Activated gamma-delta T cell (primary cell): ENCODE measurements around the gene CRNKL1.

Source experiments
- DNase-seq: peaks from one replicate; lab custom pipeline; 2025; lab: John Stamatoyannopoulos, UW

CRNKL1 gene

GRCh38 chr20:20063941-20064702 lies 11.9 kb upstream of the CRNKL1 start:
- no peak for DNase-seq

GRCh38 chr20:20060234-20060998 lies 8.2 kb upstream of the CRNKL1 start:
- no peak for DNase-seq

- no peak for DNase-seq
These were observed 546 bp downstream of the CRNKL1 start for GRCh38 chr20:20051767-20052073.

- DNase-seq: no peak
These were observed 12.4 kb downstream of the CRNKL1 start for GRCh38 chr20:20039752-20040387.

GRCh38 chr20:20038586-20038985 lies 13.7 kb downstream of the CRNKL1 start:
- no peak for DNase-seq

GRCh38 chr20:20037960-20038359 lies 14.3 kb downstream of the CRNKL1 start:
- no peak for DNase-seq

- no peak for DNase-seq
These were observed 15.5 kb downstream of the CRNKL1 start for GRCh38 chr20:20036756-20037155.

- DNase-seq: no peak
These were observed 17.8 kb downstream of the CRNKL1 start for GRCh38 chr20:20034486-20034885.

GRCh38 chr20:20031790-20032189 lies 20.5 kb downstream of the CRNKL1 start:
- no peak for DNase-seq

GRCh38 chr20:20027284-20027683 lies 25.0 kb downstream of the CRNKL1 start:
- DNase-seq: no peak

GRCh38 chr20:20024942-20025341 lies 27.3 kb downstream of the CRNKL1 start:
- no peak for DNase-seq

- no peak for DNase-seq
These were observed 28.9 kb downstream of the CRNKL1 start for GRCh38 chr20:20023395-20023794.

- DNase-seq: no peak
These were observed 29.8 kb downstream of the CRNKL1 start for GRCh38 chr20:20022498-20022897.

- DNase-seq: no peak
These were observed 30.4 kb downstream of the CRNKL1 start for GRCh38 chr20:20021835-20022234.

GRCh38 chr20:20020908-20021307 lies 31.4 kb downstream of the CRNKL1 start:
- DNase-seq: no peak

GRCh38 chr20:20019123-20019522 lies 33.1 kb downstream of the CRNKL1 start:
- DNase-seq: no peak

- DNase-seq: no peak
These were observed 33.9 kb downstream of the CRNKL1 start for GRCh38 chr20:20018366-20018765.

GRCh38 chr20:20017844-20018185 lies 34.5 kb downstream of the CRNKL1 start:
- no peak for DNase-seq

GRCh38 chr20:20017001-20017843 lies 35.0 kb downstream of the CRNKL1 start, which contains the start of gene NAA20:
TSS of gene NAA20 (plus strand) at chr20:20017362. CDS start at chr20:20017397, 35 bp downstream.
- DNase-seq: peak; percentile 84

GRCh38 chr20:20014659-20015058 lies 37.6 kb downstream of the CRNKL1 start:
- no peak for DNase-seq

- no peak for DNase-seq
These were observed 39.7 kb downstream of the CRNKL1 start for GRCh38 chr20:20012541-20012940.
